Measurements from ENCODE around the gene RNF44.
"Not testable (repeated sequence)": the region's sequence is repeated elsewhere in the genome, so short reads cannot be mapped to it uniquely, and the experiment has no call there.

The RNF44 gene

DNA sequence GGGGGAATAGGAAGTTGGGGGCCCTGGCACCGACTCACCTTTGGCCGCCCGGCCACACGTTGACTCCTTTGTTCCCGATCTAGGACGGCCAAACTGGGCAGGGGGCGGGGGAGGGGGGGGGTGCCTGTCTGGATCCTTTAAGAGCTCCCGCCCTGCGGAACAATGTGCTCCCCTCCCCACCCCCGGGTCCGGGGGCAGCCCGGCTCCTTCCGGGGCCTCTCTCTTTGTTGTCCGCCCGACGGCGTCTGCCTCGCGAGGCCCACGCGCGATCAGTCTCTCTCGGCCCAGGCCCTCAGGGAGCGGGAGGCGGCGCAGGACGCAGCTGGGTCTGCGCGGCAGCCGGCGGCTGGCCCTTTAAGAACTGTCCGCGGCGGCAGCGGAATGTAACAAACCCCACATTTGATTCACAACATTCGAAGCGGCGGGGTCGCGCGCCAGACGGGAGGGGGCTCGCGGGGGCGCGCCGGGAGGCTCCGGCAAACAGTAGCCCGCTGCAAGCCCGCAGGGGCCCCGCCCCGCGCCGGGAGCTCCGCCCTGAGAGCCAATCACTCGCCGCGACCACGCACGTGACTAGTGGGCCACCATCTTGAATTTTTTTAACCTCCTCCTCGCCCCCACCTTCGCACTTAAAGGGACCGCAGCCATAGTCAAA lies at the start of gene RNF44:
Gene RNF44, minus strand, starts transcription at position 501 of the 652 bp plus-strand sequence. CDS start 4,930 bp downstream, outside the sequence.
- peak; percentile 91 for DNase-seq

DNA sequence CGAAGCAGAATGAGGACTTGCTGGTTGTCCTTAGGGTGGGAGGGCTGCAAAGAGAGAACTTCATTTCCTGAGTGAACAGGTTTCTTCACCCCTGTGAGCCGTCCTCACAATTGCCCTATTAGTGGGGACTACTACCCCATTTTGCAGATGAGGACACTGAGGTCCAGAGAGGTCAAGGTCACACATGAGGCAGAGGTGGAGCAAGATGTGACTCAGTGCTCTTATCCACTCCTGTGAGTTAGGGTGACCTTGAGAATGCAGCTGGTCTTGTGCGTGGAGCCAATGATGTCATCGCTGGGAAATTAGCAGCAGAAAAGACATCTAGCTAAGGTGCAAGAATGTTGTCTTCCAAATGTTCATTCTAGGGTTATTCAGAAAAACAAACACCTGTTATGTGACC lies 45.9 kb upstream of the RNF44 start:
- no peak for DNase-seq

DNA sequence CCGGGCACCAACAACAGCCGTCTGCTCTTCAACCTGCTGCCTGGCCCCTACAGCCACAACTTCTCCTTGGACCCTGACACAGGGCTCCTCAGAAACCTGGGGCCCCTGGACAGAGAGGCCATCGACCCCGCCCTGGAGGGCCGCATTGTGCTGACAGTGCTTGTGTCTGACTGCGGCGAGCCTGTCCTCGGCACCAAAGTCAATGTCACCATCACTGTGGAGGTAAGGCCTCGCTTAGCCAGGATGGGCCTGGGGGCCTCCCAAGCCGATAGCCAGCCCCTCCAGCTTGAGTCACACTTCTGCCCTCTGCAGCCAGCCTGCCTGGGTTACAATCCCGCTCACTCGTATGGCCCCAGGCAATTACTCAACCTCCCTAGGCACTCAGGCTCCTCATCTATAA lies 44.2 kb upstream of the RNF44 start:
- DNase-seq = no peak

DNA sequence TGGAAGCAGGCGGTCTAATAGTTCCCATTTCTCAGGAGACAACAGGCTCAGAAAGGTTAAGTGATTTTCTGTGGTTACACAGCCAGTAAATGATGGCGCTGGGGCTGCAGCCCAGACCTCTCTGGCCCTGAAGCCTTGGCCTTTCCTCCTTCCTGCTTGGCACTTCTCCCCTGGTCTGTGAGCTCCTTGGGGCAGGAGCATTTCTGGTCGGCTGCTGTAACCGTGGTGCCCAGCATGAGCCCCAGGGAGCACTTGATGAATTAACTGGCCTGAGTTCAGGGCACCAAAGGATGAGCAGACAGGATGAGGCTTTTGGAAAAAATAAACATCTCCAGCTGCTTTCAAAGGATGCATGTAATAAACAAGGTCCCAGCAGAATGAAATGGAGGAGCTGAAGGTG lies 42.1 kb upstream of the RNF44 start:
- no peak for DNase-seq

DNA sequence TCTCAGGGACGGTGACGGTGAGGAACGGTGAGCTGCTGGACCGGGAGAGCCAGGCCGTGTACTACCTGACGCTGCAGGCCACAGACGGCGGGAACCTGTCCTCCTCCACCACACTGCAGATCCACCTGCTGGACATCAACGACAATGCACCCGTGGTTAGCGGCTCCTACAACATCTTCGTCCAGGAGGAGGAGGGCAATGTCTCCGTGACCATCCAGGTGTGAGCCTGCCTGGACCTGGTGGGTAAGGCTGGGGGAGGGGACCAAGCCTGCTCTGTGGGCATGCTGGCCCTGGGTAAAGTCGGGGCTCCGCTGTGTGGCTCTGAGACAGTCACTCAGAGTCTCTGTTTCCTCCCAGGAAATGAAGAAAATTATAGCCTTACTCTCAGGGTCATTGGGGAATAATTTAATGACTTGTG lies 41.2 kb upstream of the RNF44 start:
- no peak for DNase-seq

DNA sequence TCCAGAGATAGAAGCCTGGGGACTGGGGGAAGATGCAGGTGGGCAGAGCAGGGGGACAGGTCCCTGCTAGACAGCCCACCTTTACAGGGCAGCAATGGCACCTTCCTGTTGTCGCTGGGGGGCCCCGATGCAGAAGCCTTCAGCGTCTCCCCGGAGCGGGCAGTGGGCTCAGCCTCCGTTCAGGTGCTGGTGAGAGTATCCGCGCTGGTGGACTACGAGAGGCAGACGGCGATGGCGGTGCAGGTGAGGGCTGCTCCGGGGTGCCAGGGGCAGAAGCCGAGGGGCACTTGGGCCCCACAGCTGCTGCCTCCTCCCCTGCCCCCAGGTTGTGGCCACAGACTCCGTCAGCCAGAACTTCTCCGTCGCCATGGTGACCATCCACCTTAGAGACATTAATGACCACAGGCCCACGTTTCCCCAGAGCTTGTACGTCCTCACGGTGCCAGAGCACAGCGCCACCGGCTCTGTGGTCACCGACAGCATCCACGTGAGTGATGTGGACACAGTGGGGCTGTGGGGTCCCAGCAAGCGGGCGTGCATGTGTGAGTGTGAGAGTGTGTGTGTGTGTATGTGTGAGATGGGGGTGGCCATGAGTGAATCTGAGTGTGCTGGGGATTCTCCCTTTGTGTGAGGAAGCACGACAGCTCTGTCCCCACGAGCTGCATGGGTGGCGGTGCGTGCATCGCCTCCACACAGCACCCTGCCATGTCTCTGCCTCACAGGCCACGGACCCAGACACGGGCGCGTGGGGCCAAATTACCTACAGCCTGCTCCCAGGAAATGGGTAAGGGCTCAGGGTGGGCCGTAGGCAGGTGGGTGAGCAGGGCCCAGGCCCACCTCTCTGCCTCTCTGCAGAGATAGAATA lies 40.3 kb upstream of the RNF44 start:
- no peak for DNase-seq

DNA sequence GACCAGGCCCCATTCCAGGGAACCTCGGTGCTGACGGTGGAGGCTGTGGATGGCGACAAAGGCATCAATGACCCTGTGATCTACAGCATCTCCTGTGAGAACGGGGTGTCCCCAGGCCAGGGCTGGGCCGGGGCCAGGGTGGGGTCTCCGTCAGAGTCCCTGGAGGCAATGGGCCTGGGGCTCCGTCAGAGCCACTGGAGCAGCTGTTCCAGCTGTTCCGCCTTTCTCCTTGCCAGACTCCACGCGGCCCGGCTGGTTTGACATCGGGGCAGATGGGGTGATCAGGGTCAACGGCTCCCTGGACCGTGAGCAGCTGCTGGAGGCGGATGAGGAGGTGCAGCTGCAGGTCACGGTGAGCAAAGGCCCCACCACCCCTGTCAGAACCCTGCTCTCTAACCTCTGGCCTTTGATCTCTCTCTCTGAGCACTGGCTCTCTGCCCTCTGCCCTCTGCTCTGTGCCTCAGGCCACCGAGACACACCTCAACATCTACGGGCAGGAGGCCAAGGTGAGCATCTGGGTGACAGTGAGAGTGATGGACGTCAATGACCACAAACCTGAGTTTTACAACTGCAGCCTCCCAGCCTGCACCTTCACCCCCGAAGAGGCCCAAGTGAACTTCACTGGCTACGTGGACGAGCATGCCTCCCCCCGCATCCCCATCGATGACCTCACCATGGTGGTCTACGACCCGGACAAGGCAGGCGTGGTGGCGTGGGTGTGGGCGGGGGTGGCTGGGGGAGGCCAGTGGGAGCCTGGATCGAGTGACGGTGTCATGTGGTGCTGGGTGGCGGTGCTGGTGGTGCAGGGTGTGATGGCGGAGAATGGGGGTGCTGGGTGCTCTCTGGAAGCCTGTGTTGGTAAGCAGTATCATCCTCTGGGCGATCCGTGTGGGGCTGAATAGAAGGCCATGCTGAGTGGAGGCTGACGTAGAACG lies 38.6 kb upstream of the RNF44 start:
- DNase-seq = no peak

DNA sequence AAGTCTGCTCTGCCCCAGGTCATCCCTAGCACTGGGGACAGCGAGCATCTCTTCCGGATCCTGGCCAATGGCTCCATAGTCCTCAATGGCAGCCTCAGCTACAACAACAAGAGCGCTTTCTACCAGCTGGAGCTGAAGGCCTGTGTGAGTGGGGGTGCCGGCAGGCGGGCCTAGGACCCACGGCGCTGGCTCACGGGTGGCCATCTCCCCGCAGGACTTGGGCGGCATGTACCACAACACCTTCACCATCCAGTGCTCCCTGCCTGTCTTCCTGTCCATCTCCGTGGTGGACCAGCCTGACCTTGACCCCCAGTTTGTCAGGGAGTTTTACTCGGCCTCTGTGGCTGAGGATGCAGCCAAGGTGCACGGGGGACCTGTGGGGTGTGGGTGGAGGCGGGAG lies 37.9 kb upstream of the RNF44 start:
- no peak for DNase-seq

DNA sequence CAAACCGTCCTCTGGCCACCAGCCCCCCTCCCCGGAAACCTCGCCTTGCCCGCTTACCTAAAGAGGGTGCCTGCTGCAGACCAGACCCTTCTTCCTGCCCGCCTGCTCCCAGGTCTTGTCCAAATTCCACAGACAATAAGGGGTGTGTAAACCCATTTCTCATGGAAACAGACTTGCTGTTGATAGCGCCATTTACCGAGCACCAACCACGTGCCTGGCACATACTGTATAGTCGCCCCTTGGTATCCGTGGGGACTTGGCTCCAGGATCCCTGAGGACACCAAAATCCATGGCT lies 37.0 kb upstream of the RNF44 start:
- DNase-seq = no peak

DNA sequence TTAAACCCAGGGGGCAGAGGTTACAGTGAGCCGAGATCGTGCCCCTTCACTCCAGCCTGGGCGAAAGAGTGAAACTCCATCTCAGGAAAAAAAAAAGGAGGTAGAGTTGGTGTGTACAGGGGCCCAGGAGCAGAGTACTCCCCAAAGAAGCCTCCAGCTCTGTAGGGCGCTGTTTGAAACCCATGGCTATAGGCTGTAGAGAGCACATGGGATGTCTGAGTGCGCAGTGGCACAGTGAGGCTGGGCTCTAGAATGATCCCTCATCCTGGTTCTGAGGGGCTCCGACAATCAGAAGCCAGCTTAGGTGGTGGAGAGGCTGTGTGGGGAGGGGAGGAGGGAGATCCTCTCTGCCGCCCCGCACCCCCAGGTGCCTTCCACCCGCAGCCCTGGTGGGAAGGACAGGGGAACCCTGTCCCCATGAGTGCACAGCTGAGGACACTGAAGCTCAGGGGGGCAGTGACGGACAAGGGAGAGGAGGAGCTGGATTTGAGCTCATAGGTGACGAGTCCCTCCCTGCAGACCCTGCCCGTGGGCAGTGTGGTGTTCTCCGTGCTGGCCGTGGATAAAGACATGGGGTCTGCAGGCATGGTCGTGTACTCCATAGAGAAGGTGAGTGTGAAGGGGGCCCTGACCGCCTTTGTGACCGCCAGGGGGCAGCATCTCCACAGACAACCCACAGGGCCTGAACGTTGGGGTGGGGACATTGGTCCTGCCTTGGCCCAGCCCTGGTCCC lies 36.5 kb upstream of the RNF44 start:
- DNase-seq = no peak

DNA sequence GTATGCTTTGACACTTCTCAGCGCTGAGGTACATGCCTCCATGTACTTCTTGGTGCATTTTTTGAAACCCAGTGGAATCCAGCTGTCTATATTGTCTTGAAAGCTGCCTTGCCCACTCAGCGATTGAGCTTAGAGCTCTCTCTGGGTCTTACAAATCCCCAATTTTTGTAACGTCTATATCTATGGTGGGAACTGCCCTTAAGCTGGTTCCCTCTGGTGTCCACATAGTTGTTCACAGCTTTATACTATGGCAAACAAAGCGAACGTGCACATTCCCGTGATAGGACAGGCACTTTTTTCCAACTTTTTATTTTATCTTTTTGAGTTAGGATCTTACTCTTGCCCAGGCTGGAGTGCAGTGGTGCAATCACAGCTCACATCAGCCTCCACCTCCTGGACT lies 32.8 kb upstream of the RNF44 start:
- no peak for DNase-seq

DNA sequence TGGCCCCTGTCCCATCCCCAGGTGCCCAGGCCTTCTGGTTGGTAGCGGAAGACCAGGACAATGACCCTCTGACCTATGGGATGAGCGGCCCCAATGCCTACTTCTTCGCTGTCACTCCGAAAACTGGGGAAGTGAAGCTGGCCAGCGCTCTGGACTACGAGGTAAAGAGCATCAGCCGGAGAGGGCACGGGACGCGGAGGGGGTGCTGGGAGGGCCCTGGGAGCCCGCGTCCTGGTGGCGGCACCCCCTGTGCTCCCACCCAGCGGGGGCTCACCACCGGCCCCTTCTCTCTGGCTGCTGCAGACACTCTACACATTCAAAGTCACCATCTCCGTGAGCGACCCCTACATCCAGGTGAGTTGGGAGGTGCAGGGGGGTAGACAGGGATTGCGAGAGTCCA lies 31.5 kb upstream of the RNF44 start:
- DNase-seq = no peak

DNA sequence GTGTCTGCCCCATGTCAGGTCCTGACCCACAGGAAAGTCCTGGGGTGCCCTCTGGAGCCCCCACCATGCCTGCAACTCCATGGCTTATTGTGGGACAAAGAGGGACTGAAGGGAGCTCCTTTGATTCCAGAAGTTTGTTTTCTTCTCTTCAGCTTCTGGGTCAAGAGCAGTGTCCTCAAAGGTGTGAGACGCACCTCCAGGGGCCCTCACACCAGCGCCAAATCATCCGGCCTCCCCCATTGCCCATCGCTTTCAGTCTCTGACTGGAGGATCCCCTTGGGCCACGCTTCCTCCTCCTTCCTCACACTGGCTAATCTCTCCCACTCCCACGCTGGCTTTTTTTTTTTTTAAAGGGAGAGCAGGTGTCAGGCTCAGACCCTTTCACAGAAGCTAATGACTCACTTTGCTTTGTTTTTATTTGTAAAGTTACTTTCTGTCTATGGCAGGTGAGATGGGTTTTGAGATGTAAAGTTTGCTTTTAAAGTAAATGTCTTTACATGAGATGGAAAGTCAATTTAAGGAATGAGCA lies 28.6 kb upstream of the RNF44 start:
- DNase-seq = no peak

DNA sequence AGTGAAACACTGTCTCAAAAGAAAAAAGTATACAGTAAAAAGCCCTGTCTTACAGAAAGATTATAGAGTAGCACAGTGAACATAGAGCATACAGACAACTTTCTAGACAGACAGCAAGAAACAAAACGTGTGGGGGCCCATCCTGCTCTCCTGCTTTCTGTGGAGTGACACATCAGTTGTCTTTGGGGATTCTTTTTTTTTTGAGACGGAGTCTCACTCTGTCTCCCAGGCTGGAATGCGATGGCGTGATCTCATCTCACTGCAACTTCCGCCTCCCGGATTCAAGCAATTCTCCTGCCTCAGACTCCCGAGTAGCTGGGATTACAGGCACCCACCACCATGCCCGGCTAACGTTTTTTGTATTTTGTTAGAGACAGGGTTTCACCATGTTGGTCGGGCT lies 26.8 kb upstream of the RNF44 start:
- DNase-seq = no peak

DNA sequence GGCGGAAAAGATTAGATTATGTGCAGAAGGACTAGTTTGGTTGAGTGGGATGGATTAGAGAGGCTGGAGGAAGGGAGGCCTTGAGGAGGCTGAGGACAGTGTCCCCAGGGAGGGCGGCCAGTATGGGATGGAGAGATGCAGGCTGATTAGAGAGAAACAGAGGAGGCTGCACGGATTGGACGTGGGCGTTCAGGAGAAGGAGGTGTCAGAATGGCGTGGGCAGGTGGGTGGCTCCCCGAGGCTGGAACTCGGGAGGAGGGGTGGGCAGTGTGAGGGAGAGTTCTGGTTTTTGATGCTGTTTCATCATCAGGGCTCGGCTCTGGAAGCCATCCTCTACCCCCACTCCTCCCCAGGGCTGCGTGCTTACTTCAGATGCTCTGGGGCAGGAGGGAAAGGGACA lies 25.0 kb upstream of the RNF44 start:
- no peak for DNase-seq

DNA sequence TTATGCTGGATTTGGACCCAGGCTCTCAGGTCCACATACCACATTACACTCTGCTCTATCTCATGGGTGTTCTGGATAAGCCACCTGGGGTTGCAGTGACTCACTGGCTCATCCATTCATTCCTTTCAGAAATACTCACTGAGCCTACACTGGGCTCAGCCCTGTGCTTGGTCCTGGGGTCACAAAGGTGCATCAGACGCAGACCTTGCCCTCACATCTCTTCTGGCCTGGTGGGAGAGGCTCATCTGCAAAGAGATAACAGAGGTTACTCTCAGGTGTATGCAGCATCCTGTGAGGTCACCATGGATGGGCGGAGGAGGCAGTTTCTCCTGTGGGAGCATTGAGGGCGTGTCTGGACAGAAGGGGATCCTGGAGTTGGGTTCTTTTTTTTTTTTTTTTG lies 24.1 kb upstream of the RNF44 start:
- DNase-seq = no peak

DNA sequence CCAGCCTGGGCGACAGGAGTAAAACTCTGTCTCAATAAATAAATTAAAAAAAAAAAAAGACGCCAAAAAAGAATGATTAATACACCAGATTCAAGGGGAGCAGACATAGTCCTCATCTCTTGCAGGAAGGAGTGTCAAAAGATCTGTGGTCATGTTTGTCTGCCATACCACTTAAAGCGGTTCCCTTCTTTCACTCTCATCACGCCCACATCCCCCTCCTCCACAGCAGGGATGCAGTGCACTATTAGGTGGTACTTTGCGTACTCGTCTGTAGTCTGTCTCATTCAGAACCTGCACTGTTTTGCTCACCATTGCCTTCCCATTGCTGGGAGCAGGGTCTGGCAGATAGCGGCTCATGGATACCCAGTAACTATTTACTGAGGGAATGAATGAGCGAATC lies 23.2 kb upstream of the RNF44 start:
- DNase-seq = no peak

DNA sequence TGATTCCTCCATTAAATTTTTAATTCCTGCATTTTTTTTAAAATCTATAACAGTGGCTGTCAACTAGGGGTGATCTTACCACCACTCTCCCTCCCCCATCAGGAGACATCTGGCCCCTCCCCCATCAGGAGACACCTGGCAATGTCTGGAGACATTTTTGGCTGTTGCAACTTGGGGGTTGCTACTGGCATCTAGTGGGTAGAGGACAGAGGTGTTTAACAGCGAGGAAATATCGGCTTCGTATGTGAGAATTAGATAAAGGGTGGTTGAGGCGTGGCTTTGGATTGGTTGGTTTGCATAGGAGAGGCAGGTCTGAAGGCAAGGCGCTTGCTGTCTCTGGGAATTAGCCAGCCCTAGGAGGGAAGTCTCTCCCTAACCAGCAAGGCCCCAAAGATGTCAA lies 22.5 kb upstream of the RNF44 start:
- DNase-seq = no peak

DNA sequence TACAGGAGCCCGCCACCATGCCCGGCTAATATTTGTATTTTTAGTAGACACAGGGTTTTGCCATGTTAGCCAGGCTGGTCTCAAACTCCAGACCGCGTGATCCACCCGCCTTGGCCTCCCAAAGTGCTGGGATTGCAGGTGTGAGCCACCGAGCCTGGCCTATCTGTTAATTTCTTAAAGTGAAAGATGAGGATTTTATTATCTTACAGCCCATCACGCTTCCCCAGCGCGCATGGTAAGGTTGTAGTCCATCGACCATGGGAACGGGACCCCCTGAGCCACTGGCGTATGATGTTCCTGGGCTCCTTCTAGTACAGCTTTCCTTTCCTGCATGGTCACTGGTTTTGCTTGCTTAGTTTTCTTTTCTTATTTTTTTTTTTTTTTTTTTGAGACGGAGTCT lies 20.6 kb upstream of the RNF44 start:
- DNase-seq = no peak

DNA sequence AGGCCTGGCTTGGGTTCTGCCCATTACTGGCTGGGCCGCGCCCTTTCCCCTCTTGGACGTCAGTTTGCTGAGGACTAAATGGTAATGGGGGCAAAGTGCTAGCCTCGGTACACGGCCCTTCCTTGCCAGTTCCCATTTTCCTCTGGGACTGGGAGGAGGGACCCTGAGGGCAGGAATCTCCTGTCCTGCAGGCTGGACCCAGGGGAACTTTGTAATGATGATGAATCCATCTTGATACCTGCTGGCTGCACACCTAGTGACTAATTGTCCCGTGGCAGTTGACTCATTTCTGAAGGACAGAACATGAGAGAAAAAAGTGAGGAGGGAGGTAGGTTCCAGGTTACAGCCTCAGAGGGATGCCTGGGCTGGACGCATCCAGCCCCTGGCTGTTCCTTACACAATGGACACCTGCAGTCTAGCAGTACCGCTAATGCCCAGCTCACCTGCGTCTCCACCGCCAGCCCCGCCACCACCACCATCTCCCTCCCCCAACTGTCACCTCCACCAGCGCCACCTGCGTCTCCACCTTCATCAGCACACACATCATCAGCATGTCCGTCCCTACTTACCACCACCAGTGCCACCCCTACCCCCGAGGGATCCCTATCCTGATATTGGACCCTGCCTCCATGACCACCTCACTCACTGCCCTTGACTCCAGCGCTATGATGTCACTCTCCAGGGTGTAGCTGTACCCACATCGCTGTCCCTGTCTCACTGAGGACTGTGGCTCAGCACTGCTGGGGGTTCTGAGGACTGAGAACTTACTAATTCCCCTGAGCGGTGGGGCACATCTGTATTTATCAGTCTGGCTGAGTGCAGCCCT lies 16.3 kb upstream of the RNF44 start:
- no peak for DNase-seq

DNA sequence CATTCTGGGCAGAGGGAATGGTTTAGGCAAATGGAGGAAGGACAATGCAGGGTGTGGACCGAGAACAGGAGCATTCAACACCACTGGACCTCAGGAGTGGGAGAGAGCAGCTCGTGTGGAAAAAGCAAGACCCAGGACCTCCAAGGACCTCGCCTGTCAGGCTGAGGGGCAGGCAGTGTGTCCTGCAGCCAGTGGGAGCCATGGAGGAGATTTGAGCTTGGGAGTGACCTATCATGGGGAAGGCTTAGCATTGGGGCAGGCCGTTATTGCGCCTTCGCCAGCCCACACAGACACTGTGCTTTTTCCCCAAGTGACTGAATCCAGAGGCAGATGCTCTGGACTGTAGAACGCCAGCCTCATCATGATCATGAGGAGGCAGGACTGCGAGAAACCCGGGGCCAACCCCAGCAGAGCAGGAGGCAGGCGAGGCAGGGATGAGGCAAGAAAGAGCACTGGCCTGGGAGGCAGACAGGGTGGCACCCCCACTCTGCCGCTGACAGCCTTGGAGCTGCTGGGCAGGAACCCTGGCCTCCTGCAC lies 15.2 kb upstream of the RNF44 start:
- no peak for DNase-seq

DNA sequence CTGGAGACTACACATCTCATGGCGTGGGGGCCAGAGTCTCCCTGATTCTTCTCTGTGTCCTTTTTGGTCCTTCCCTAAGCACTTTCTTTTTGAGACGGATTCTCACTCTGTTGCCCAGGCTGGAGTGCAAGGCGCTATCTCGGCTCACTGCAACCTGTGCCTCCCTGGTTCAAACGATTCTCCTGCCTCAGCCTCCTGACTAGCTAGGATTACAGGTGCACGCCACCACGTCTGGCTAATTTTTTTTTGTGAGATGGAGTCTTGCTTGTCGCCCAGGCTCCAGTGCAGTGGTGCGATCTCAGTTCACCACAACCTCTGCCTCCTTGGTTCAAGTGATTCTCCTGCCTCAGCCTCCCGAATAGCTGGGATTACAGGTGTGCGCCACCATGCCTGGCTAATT lies 13.7 kb upstream of the RNF44 start:
- not testable (repeated sequence) for DNase-seq

Measured in NCI-H1048 (cell line).